HEK293T (cell line): ENCODE measurements around the gene POGK.

Experiments used
- ARNT ChIP-seq: fragments of 450-650 bp; IDR thresholded peaks from 2 replicates; pipeline ENCODE4 v1.6.1; 2017; ENCODE audit warnings: mild to moderate bottlenecking
- BHLHE40 ChIP-seq: fragments of 450-650 bp; IDR thresholded peaks from 2 replicates; pipeline ENCODE4 v1.6.1; 2016; ENCODE audit warnings: mild to moderate bottlenecking, moderate library complexity, borderline replicate concordance
- CTBP1 ChIP-seq: fragments of 450-650 bp; IDR thresholded peaks from 2 replicates; pipeline ENCODE4 v1.6.1; 2016; ENCODE audit warnings: borderline replicate concordance
- FOXM1 ChIP-seq: fragments of 450-650 bp; IDR thresholded peaks from 2 replicates; pipeline ENCODE4 v1.6.1; 2017; ENCODE audit warnings: mild to moderate bottlenecking, borderline replicate concordance
- LEF1 ChIP-seq: fragments of 450-650 bp; IDR thresholded peaks from 2 replicates; pipeline ENCODE4 v1.6.1; 2017; ENCODE audit warnings: mild to moderate bottlenecking, borderline replicate concordance
- NFRKB ChIP-seq: fragments of 450-650 bp; IDR thresholded peaks from 2 replicates; pipeline ENCODE4 v1.6.1; 2016; ENCODE audit warnings: mild to moderate bottlenecking, moderate library complexity
- PKNOX1 ChIP-seq: fragments of 450-650 bp; IDR thresholded peaks from 2 replicates; pipeline ENCODE4 v1.6.1; 2016
- SP1 ChIP-seq: fragments of 450-650 bp; IDR thresholded peaks from 2 replicates; pipeline ENCODE4 v1.6.1; 2017
- SUZ12 ChIP-seq: fragments of 450-650 bp; IDR thresholded peaks from 2 replicates; pipeline ENCODE4 v1.6.1; 2016; ENCODE audit warnings: mild to moderate bottlenecking

- no peak for TF ChIP-seq SUZ12
- TF ChIP-seq BHLHE40: no peak
- no peak for TF ChIP-seq SP1
- no peak for TF ChIP-seq PKNOX1
- no peak for TF ChIP-seq ARNT
- TF ChIP-seq CTBP1: no peak
- no peak for TF ChIP-seq FOXM1
- TF ChIP-seq LEF1: no peak
- no peak for TF ChIP-seq NFRKB
These were observed 11.8 kb upstream of the POGK start for GRCh38 chr1:166827426-166827825.
